Measurements from ENCODE around the gene PSMD4.
"Not testable (repeated sequence)": the region's sequence is repeated elsewhere in the genome, so short reads cannot be mapped to it uniquely, and the experiment has no call there.

PSMD4 gene

GRCh38 chr1:151251656-151252470 lies 2.7 kb upstream of the PSMD4 start:
- Mint-ChIP-seq H3K27me3 (ENCODE audit: low read depth) (no peaks in the 10 kb centered on the region), H3K4me3 (no peak overlapping the region)
- peak; percentile 37 for DNase-seq (ENCODE audit: low spot score)

DNA sequence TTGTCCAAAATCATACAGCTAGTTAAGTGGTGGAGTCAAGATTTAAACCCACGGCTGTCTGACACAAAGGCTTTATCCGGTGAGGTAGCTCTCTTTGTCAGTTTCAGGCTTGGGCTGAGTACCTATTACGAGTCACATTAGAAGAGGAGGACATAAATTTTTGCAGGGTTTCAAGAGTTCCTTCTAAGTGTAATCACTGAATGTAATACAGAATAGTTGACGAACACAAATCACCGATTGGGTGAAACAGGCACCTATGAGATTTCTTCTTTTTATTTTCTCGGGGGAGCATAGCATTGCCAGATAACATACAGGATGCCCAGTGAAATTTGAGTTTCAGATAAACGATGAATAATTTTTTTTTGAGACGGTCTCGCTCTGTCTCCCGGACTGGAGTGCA lies 847 bp downstream of the PSMD4 start:
- DNase-seq (ENCODE audit: low spot score), result no peak
- Mint-ChIP-seq H3K4me3 (peak overlapping the region; percentile 92), H3K4me1 (ENCODE audit: low read depth) (peaks cover 15% of the 10 kb centered on the region), H3K36me3 (ENCODE audit: low read depth) (peaks cover 4% of the 10 kb centered on the region), H3K27me3 (ENCODE audit: low read depth) (no peaks in the 10 kb centered on the region), H3K9me3 (no peaks in the 10 kb centered on the region), H3K27ac (peak overlapping the region; percentile 91)

More at GRCh38 chr1:151251656-151252470, 2.7 kb upstream of the PSMD4 start:
- peaks cover 28% of the 10 kb centered on the region for H3K36me3 Mint-ChIP-seq (ENCODE audit: low read depth)
- H3K27ac Mint-ChIP-seq, result no peak overlapping the region
- peaks cover 10% of the 10 kb centered on the region for H3K4me1 Mint-ChIP-seq (ENCODE audit: low read depth)
- no peaks in the 10 kb centered on the region for H3K9me3 Mint-ChIP-seq

DNA sequence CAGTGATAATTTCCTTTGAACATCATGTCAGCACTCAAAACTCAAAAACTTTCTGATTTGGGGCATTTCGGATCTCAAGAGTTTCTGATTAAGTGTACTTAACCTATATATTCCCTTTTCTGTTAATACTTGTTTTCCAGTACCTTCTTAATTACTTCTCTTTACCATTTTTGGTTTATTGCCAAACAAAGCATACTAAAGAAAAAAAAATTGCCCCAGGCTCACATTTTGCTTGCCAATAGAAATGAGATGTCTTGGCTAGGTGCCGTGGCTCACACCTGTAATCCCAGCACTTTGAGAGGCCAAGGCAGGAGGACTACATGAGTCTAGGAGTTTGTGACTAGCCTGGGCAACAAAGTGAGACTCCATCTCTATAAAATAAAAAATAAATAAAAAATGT lies 4.8 kb downstream of the PSMD4 start:
- Mint-ChIP-seq H3K9me3 (no peaks in the 10 kb centered on the region), H3K36me3 (ENCODE audit: low read depth) (peaks cover 9% of the 10 kb centered on the region), H3K4me1 (ENCODE audit: low read depth) (peaks cover 15% of the 10 kb centered on the region), H3K27ac (no peak overlapping the region), H3K4me3 (no peak overlapping the region), H3K27me3 (ENCODE audit: low read depth) (no peaks in the 10 kb centered on the region)
- no peak for DNase-seq (ENCODE audit: low spot score)

DNA sequence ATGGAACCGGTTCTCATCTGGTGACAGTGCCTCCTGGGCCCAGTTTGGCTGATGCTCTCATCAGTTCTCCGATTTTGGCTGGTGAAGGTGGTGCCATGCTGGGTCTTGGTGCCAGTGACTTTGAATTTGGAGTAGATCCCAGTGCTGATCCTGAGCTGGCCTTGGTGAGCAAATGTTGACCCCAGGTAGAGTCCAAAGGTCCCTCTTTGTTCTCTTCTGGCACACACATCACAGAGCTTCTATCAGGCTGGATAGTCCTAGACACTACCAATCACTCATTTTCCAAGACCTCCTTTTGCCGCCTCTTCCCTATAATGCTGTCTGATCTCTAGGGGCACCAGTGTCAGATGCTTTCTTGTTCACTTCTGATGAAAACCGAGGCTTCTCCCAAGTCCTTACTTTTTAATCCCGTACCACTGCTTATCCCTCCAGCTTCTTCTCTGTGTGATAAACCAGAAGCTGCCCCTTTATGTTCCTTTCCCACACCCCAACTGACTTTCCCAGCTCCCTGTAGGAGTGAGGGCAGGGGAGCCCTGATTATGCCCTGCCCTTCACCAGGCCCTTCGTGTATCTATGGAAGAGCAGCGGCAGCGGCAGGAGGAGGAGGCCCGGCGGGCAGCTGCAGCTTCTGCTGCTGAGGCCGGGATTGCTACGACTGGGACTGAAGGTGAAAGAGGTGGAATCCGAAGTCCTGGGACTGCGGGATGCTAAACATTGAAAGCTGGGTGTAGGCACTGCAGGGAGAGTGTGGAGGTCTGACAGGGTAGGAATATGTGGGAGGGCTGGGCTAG lies 11.1 kb downstream of the PSMD4 start:
- no peak overlapping the region for H3K4me3 Mint-ChIP-seq
- peaks cover 40% of the 10 kb centered on the region for H3K36me3 Mint-ChIP-seq (ENCODE audit: low read depth)
- H3K4me1 Mint-ChIP-seq (ENCODE audit: low read depth), result no peaks in the 10 kb centered on the region
- no peaks in the 10 kb centered on the region for H3K9me3 Mint-ChIP-seq
- H3K27ac Mint-ChIP-seq, result no peak overlapping the region
- H3K27me3 Mint-ChIP-seq (ENCODE audit: low read depth), result no peaks in the 10 kb centered on the region
- no peak for DNase-seq (ENCODE audit: low spot score)

GRCh38 chr1:151266315-151266714 lies 11.8 kb downstream of the PSMD4 start:
- H3K27ac Mint-ChIP-seq, result no peak overlapping the region
- no peaks in the 10 kb centered on the region for H3K9me3 Mint-ChIP-seq

DNA sequence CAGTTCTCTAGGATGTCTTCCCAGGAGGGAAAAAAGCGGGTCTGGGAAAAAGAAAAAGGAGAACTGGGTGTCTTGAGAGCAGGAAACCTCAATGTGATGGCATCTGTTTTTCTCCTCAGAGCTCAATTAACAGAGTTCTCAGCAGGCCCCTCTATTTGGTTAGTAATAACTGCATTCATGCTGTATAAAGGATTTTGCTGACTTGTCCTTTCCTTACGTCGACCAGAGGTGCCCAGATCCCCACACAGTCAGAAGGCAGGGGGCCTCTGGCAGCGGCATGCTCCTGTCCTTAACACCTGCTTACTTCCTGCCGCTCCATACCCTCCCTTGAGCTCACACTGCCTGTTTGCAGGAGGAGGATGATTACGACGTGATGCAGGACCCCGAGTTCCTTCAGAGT lies 12.3 kb downstream of the PSMD4 start:
- Mint-ChIP-seq H3K4me3 (no peak overlapping the region), H3K27ac (no peak overlapping the region), H3K4me1 (ENCODE audit: low read depth) (no peaks in the 10 kb centered on the region), H3K27me3 (ENCODE audit: low read depth) (no peaks in the 10 kb centered on the region), H3K9me3 (no peaks in the 10 kb centered on the region), H3K36me3 (ENCODE audit: low read depth) (peaks cover 44% of the 10 kb centered on the region)
- no peak for DNase-seq (ENCODE audit: low spot score)

More at GRCh38 chr1:151266315-151266714, 11.8 kb downstream of the PSMD4 start:
- Mint-ChIP-seq H3K36me3 (ENCODE audit: low read depth) (peaks cover 41% of the 10 kb centered on the region), H3K4me3 (no peak overlapping the region), H3K4me1 (ENCODE audit: low read depth) (no peaks in the 10 kb centered on the region), H3K27me3 (ENCODE audit: low read depth) (no peaks in the 10 kb centered on the region)
- no peak for DNase-seq (ENCODE audit: low spot score)

GRCh38 chr1:151267760-151268159 lies 13.2 kb downstream of the PSMD4 start:
- Mint-ChIP-seq H3K4me1 (ENCODE audit: low read depth) (no peaks in the 10 kb centered on the region), H3K27me3 (ENCODE audit: low read depth) (no peaks in the 10 kb centered on the region), H3K4me3 (no peak overlapping the region), H3K36me3 (ENCODE audit: low read depth) (peaks cover 46% of the 10 kb centered on the region), H3K27ac (peak overlapping the region; percentile 49), H3K9me3 (no peaks in the 10 kb centered on the region)
- DNase-seq (ENCODE audit: low spot score), result no peak

GRCh38 chr1:151273924-151274466 lies 19.5 kb downstream of the PSMD4 start:
- H3K27ac Mint-ChIP-seq, result no peak overlapping the region
- H3K27me3 Mint-ChIP-seq (ENCODE audit: low read depth), result no peaks in the 10 kb centered on the region
- H3K4me3 Mint-ChIP-seq, result no peak overlapping the region
- peaks cover 12% of the 10 kb centered on the region for H3K36me3 Mint-ChIP-seq (ENCODE audit: low read depth)
- no peaks in the 10 kb centered on the region for H3K9me3 Mint-ChIP-seq
- DNase-seq (ENCODE audit: low spot score), result no peak
- peaks cover 4% of the 10 kb centered on the region for H3K4me1 Mint-ChIP-seq (ENCODE audit: low read depth)

GRCh38 chr1:151275341-151275740 lies 20.8 kb downstream of the PSMD4 start:
- H3K36me3 Mint-ChIP-seq (ENCODE audit: low read depth); DNase-seq (ENCODE audit: low spot score); H3K4me3 Mint-ChIP-seq; H3K27ac Mint-ChIP-seq; H3K9me3 Mint-ChIP-seq; H3K27me3 Mint-ChIP-seq (ENCODE audit: low read depth); H3K4me1 Mint-ChIP-seq (ENCODE audit: low read depth): not testable (repeated sequence)

GRCh38 chr1:151277249-151277648 lies 22.7 kb downstream of the PSMD4 start:
- H3K27me3 Mint-ChIP-seq (ENCODE audit: low read depth), result no peaks in the 10 kb centered on the region
- peak; percentile 53 for DNase-seq (ENCODE audit: low spot score)
- no peaks in the 10 kb centered on the region for H3K9me3 Mint-ChIP-seq
- H3K4me3 Mint-ChIP-seq, result no peak overlapping the region
- peaks cover 3% of the 10 kb centered on the region for H3K36me3 Mint-ChIP-seq (ENCODE audit: low read depth)
- H3K27ac Mint-ChIP-seq, result no peak overlapping the region
- H3K4me1 Mint-ChIP-seq (ENCODE audit: low read depth), result peaks cover 4% of the 10 kb centered on the region

DNA sequence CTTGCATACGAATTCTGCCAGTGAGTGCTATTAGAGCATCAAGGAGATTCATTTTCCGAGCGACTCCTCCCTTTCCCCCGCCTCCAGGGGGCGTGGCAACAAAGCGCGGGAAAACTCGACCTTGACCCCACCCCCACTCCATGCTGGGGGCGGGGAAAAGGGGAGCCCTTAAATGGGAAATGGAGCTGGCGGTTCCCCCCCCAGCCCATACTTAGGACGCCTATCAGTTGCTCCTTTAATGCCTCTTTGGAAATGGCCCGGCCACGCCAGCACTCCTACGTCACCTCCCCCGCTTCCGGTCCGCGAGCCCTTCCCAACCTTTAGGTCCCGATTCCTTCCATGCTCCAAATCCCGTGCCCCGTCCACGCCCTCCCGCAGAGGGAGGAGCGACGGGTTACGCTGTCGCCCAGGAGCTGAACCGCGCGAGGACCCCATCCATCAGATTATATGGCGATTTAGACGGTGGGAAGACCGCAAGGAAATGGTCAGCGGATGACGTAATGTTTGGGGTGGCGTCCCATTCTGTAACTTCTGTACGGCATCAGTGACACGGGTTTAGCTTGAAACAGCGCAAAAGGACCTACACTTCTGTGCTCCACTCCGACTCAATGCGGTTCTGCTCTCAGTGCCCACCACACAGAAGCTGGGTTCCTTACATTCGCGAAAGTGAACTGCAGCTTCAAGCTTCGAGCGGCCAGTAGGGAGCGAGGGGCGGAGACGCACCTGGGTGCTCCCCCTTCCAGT lies 26.9 kb downstream of the PSMD4 start:
- peak; percentile 95 for DNase-seq (ENCODE audit: low spot score)
- Mint-ChIP-seq H3K27ac (peak overlapping the region; percentile 99), H3K27me3 (ENCODE audit: low read depth) (no peaks in the 10 kb centered on the region), H3K36me3 (ENCODE audit: low read depth) (peaks cover 2% of the 10 kb centered on the region), H3K9me3 (no peaks in the 10 kb centered on the region), H3K4me1 (ENCODE audit: low read depth) (peaks cover 18% of the 10 kb centered on the region), H3K4me3 (peak overlapping the region; percentile 95)

- peak; percentile 99 for DNase-seq (ENCODE audit: low spot score)
- Mint-ChIP-seq H3K4me1 (ENCODE audit: low read depth) (peaks cover 18% of the 10 kb centered on the region), H3K27me3 (ENCODE audit: low read depth) (no peaks in the 10 kb centered on the region), H3K27ac (peak within 1 kb of the TSS; percentile 99), H3K9me3 (no peaks in the 10 kb centered on the region), H3K36me3 (ENCODE audit: low read depth) (peaks cover 5% of the 10 kb centered on the region), H3K4me3 (peak within 1 kb of the TSS; percentile 95)
Measured at GRCh38 chr1:151281969-151282882, 27.7 kb downstream of the PSMD4 start, which contains the start of gene ZNF687. ZNF687 (plus strand) TSS chr1:151282299; CDS start chr1:151286292, 3,993 bp downstream.

Data from T-helper 2 cell treated with Interferon-gamma antibody and Interleukin-4, amounts not matched to agents 5 μg/mL and 100 μg/mL, for 36 hours (primary cell).